Endothelial cell of umbilical vein (primary cell): ENCODE data around the gene ALX1. TPM values are rescaled to one million over a fixed set of nuclear protein-coding genes. Genes with fewer than 3 reads are reported as not detected.

Experiments
- BruUV-seq: library from RNA; stranded (reverse); fragments of 400-500 nt; replicated peaks from 2 replicates; lab custom pipeline; 2021; lab: Mats Ljungman, UMichigan
- CTCF ChIA-PET: fragments of 300-600, 350-600 bp; sonication (Branson Sonifier 250); formaldehyde crosslinking; loops from one replicate; lab custom pipeline; 2021; ENCODE audit warnings: antibody characterized with exemption, inconsistent platforms; lab: Charles Lee
- POLR2A ChIA-PET: fragments of 300-600, 350-600 bp; sonication (Branson Sonifier 250); formaldehyde crosslinking; loops from one replicate; lab custom pipeline; 2021; ENCODE audit warnings: antibody characterized with exemption, inconsistent platforms; lab: Charles Lee
- DNase-seq: peaks from one replicate; pipeline ENCODE4 v3.0.0-alpha.2; 2011; ENCODE audit warnings: low read depth, low spot score
- FAIRE-seq: peaks from 2 replicates; lab custom pipeline; 2011; peaks lifted over from hg19 to GRCh38; lab: Jason Lieb, UNC
- H2AFZ ChIP-seq: 2 replicates; pipeline ENCODE4 v1.6.0; 2012; ENCODE audit warnings: low read depth, low read length, control low read depth, inconsistent platforms
- H3K27ac ChIP-seq: 2 replicates; pipeline ENCODE4 v1.5.1; 2011; ENCODE audit warnings: low read depth, mild to moderate bottlenecking, control low read depth, low read length, moderate library complexity; ENCODE audit not compliant: insufficient read depth
- H3K27me3 ChIP-seq, 2 experiments: 2 replicates each; pipeline versions ENCODE4 v1.6.0 to v1.6.1; 2011; ENCODE audit warnings: low read length in 2 of 2, mixed read lengths in 1 of 2; ENCODE audit not compliant: control insufficient read depth in 2 of 2, insufficient read depth in 2 of 2
- H3K36me3 ChIP-seq, 2 experiments: 2 replicates in 1 of 2; 3 replicates in 1 of 2; pipeline ENCODE4 v1.5.1; 2011; ENCODE audit warnings: low read length in 2 of 2, mild to moderate bottlenecking in 1 of 2, moderate library complexity in 1 of 2; ENCODE audit not compliant: control insufficient read depth in 2 of 2, insufficient read depth in 2 of 2; ENCODE audit errors: extremely low read depth in 1 of 2
- H3K4me1 ChIP-seq: 3 replicates; pipeline ENCODE4 v1.5.1; 2011; ENCODE audit warnings: mild to moderate bottlenecking, low read length; ENCODE audit not compliant: control insufficient read depth, insufficient read depth; ENCODE audit errors: extremely low read depth
- H3K4me2 ChIP-seq: 2 replicates; pipeline ENCODE4 v1.6.1; 2011; ENCODE audit warnings: low read length, control low read depth, mixed read lengths; ENCODE audit not compliant: insufficient read depth
- H3K4me3 ChIP-seq, 3 experiments: fragments of 200-600 bp in 1 of 3; sonication (generic), shearing (Covaris generic) in 1 of 3; replicated peaks in 1 of 3; 2 replicates each; pipeline ENCODE4 v1.5.1; 2011 to 2016; ENCODE audit warnings: control low read depth in 3 of 3, low read length in 3 of 3, mild to moderate bottlenecking in 2 of 3, inconsistent platforms in 1 of 3, low read depth in 1 of 3, moderate library complexity in 1 of 3; ENCODE audit not compliant: insufficient read depth in 1 of 3
- H3K79me2 ChIP-seq: 2 replicates; pipeline ENCODE4 v1.6.0; 2012; ENCODE audit warnings: low read length, inconsistent platforms; ENCODE audit not compliant: control insufficient read depth, insufficient read depth
- H3K9ac ChIP-seq: replicated peaks from 2 replicates; pipeline ENCODE3; 2011; ENCODE audit warnings: low read length, control low read depth; ENCODE audit not compliant: insufficient read depth; ENCODE audit errors: extremely low read depth
- H3K9me1 ChIP-seq: replicated peaks from 3 replicates; pipeline ENCODE4 v1.6.0; 2011; ENCODE audit warnings: mild to moderate bottlenecking, low read length; ENCODE audit not compliant: control insufficient read depth, insufficient read depth; ENCODE audit errors: extremely low read depth
- H3K9me3 ChIP-seq: replicated peaks from 2 replicates; pipeline ENCODE4 v1.5.1; 2012; ENCODE audit warnings: low read length, inconsistent platforms; ENCODE audit not compliant: control insufficient read depth, insufficient read depth
- H4K20me1 ChIP-seq: replicated peaks from 2 replicates; pipeline ENCODE3; 2011; ENCODE audit warnings: mild to moderate bottlenecking, low read length; ENCODE audit not compliant: control insufficient read depth, insufficient read depth; ENCODE audit errors: extremely low read depth
- EZH2 ChIP-seq: IDR thresholded peaks from 2 replicates; pipeline ENCODE4 v1.6.1; 2012; ENCODE audit warnings: borderline replicate concordance, low read depth, mild to moderate bottlenecking, moderate library complexity, low read length, inconsistent platforms; ENCODE audit not compliant: severe bottlenecking
- FOS ChIP-seq: IDR thresholded peaks from 2 replicates; pipeline ENCODE4 v1.6.1; 2011; ENCODE audit warnings: mild to moderate bottlenecking, low read length, moderate library complexity, borderline replicate concordance; ENCODE audit not compliant: insufficient read depth
- GATA2 ChIP-seq: IDR thresholded peaks from 2 replicates; pipeline ENCODE4 v1.7.0; 2011; ENCODE audit warnings: low read depth, mild to moderate bottlenecking, moderate library complexity, mixed read lengths, low read length; ENCODE audit not compliant: insufficient read length, insufficient read depth
- JUN ChIP-seq: IDR thresholded peaks from 2 replicates; pipeline ENCODE4 v1.6.1; 2011; ENCODE audit warnings: borderline replicate concordance, low read depth; ENCODE audit not compliant: insufficient read length, insufficient read depth
- MYC ChIP-seq: IDR thresholded peaks from one replicate; pipeline ENCODE4 v1.6.1; 2011; ENCODE audit warnings: mild to moderate bottlenecking, low read depth, low read length
- POLR2A ChIP-seq: IDR thresholded peaks from 2 replicates; pipeline ENCODE4 v1.6.1; 2012; ENCODE audit warnings: low read depth, mild to moderate bottlenecking, control low read depth, low read length
- POLR2AphosphoS5 ChIP-seq: IDR thresholded peaks from 2 replicates; pipeline ENCODE4 v1.6.1; 2012; ENCODE audit warnings: low read depth, mild to moderate bottlenecking, control low read depth, low read length, moderate library complexity; ENCODE audit not compliant: insufficient read depth
- dilution Hi-C: fragments of 300-500 bp; cut with MboI; formaldehyde crosslinking; loops from one replicate; pipeline ENCODE4 v1.15.0; 2019; ENCODE audit warnings: low sequenced_read_pairs; ENCODE audit not compliant: extremely low pct_ligation_motif_present
- intact Hi-C: fragments of 100-400 bp; cut with micrococcal nuclease; formaldehyde crosslinking; loops from one replicate; pipeline ENCODE4 v1.10.0; 2022
- polyA plus RNA-seq, 4 experiments: library from polyadenylated mRNA; depleted of rRNA in 3 of 4; stranded (reverse) in 3 of 4; unstranded in 1 of 4; fragments of >200 nt; gene quantifications; 2 replicates each; pipeline versions ENCODE4 v1.2.1 to v1.2.3, GENCODE V29; 2011 to 2012; ENCODE audit warnings: missing spikeins in 1 of 4
- total RNA-seq: library from RNA; stranded (reverse); gene quantifications from 2 replicates; pipeline ENCODE4 v1.2.3, GENCODE V29; 2021
- TF ChIP-seq, protein P1 (sequence below), 2 donors: IDR thresholded peaks; 1 replicate in 1 of 2; 2 replicates in 1 of 2; pipeline ENCODE4 v1.5.1; 2011; ENCODE audit warnings: low read length in 2 of 2, mild to moderate bottlenecking in 2 of 2, moderate library complexity in 2 of 2, control low read depth in 1 of 2, inconsistent platforms in 1 of 2, low read depth in 1 of 2; ENCODE audit not compliant: insufficient read depth in 1 of 2; ENCODE audit errors: extremely low read depth in 1 of 2
- TF ChIP-seq, protein P2 (sequence below): IDR thresholded peaks from 2 replicates; pipeline ENCODE4 v1.6.1; 2011; ENCODE audit not compliant: insufficient read depth, insufficient read length

Gene ALX1
- total and polyA plus RNA-seq, 2 donors (not counting 3 experiments of a cell fraction or from before 2014, with no cell fraction given), result 2.2 to 3.5 TPM

DNA sequence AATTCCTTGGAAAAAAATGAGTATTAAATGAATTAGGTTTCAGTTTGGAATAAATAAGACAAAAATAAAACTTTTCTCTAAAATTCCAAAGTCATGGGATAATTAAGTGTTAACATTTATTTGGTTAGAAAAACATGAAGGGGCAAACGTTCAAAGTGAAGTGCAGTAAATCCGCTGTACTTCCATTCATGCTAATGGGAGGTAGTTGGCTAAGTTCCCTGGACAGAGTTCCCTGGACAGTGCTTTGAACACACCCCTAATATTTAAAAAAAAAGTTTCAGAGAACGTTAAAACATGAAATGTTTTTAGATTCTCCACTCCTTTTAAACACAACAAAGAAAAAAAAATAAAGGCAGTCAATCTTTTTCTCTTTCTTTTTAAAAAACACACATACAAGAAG is 16.3 kb downstream of the ALX1 start:
- no peak overlapping the region for H3K27ac ChIP-seq
- CTCF ChIA-PET, result interaction anchor here (0.8 to 2.9 kb wide), 2 partner anchors 13 to 139 kb away, joined by 3 to 23 read pairs; no protein-coding TSS in a partner anchor
- no peak overlapping the region for H2AFZ ChIP-seq
- no peak overlapping the region for H3K4me2 ChIP-seq
- no TSS peak for BruUV-seq
- no peaks in the 10 kb centered on the region for H3K36me3 ChIP-seq
- no peaks in the 10 kb centered on the region for H4K20me1 ChIP-seq
- H3K79me2 ChIP-seq, result no peaks in the 10 kb centered on the region
- H3K4me1 ChIP-seq, result no peaks in the 10 kb centered on the region
- no peaks in the 10 kb centered on the region for H3K27me3 ChIP-seq
- dilution Hi-C loops, result no loop called here
- H3K9ac ChIP-seq, result no peak overlapping the region
- H3K9me1 ChIP-seq, result no peaks in the 10 kb centered on the region
- DNase-seq (no peak), FAIRE-seq (no peak)
- no peaks in the 10 kb centered on the region for H3K9me3 ChIP-seq
- no peak for TF ChIP-seq POLR2A
- no peak for TF ChIP-seq FOS
- TF ChIP-seq, protein P1, sequence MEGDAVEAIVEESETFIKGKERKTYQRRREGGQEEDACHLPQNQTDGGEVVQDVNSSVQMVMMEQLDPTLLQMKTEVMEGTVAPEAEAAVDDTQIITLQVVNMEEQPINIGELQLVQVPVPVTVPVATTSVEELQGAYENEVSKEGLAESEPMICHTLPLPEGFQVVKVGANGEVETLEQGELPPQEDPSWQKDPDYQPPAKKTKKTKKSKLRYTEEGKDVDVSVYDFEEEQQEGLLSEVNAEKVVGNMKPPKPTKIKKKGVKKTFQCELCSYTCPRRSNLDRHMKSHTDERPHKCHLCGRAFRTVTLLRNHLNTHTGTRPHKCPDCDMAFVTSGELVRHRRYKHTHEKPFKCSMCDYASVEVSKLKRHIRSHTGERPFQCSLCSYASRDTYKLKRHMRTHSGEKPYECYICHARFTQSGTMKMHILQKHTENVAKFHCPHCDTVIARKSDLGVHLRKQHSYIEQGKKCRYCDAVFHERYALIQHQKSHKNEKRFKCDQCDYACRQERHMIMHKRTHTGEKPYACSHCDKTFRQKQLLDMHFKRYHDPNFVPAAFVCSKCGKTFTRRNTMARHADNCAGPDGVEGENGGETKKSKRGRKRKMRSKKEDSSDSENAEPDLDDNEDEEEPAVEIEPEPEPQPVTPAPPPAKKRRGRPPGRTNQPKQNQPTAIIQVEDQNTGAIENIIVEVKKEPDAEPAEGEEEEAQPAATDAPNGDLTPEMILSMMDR (IDR thresholded peaks at IDR 0.05; ENCODE audit: extremely low read depth in 1 of 2, insufficient read depth in 1 of 2, low read depth in 1 of 2, low read length in 2 of 2), result no peak
- TF ChIP-seq, protein P2, sequence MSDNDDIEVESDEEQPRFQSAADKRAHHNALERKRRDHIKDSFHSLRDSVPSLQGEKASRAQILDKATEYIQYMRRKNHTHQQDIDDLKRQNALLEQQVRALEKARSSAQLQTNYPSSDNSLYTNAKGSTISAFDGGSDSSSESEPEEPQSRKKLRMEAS, result no peak
- no peak for TF ChIP-seq JUN
- no peak for TF ChIP-seq GATA2
- no peak for TF ChIP-seq EZH2
- no peak for TF ChIP-seq POLR2AphosphoS5
- no peak for TF ChIP-seq MYC
- no peak overlapping the region for H3K4me3 ChIP-seq
- intact Hi-C loops, result no loop called here
- POLR2A ChIA-PET, result no interaction called here
